Epidermal melanocyte (primary cell): Measurements from ENCODE around the gene MID2.
A peak's percentile ranks its signal among the peaks of the same experiment; 100 is the strongest.
"Not testable (repeated sequence)": the region's sequence is repeated elsewhere in the genome, so short reads cannot be mapped to it uniquely, and the experiment has no call there.

Experiments used
- DNase-seq: peaks from one replicate; pipeline ENCODE4 v3.0.0; 2011; ENCODE audit warnings: low spot score; ENCODE audit not compliant: insufficient read length

MID2 gene

GRCh38 chrX:107825698-107826237, at the start of gene MID2:
TSS of gene MID2 (plus strand) at chrX:107825866. CDS start at chrX:107826427, 561 bp downstream.
- DNase-seq = no peak

- DNase-seq = peak; percentile 56
Observed at GRCh38 chrX:107776649-107777535, 48.8 kb upstream of the MID2 start.

GRCh38 chrX:107777536-107777832, 48.2 kb upstream of the MID2 start, which contains the start of gene NCBP2L:
TSS of gene NCBP2L (plus strand) at chrX:107777733. CDS start at chrX:107794221, 16,488 bp downstream.
- DNase-seq = no peak

GRCh38 chrX:107780525-107780924, 45.1 kb upstream of the MID2 start:
- DNase-seq = no peak

- no peak for DNase-seq
Observed at GRCh38 chrX:107787827-107788226, 37.8 kb upstream of the MID2 start.

- DNase-seq = no peak
Observed at GRCh38 chrX:107804427-107804826, 21.2 kb upstream of the MID2 start.

- DNase-seq = no peak
Observed at GRCh38 chrX:107805179-107805578, 20.5 kb upstream of the MID2 start.

GRCh38 chrX:107810053-107810452, 15.6 kb upstream of the MID2 start:
- DNase-seq = not testable (repeated sequence)

- no peak for DNase-seq
Observed at GRCh38 chrX:107818900-107819521, 6.7 kb upstream of the MID2 start.

GRCh38 chrX:107823042-107823441, 2.6 kb upstream of the MID2 start:
- DNase-seq = no peak

- no peak for DNase-seq
Observed at GRCh38 chrX:107823456-107823855, 2.2 kb upstream of the MID2 start.

GRCh38 chrX:107826238-107827029, 768 bp downstream of the MID2 start:
- DNase-seq = no peak

- DNase-seq = no peak
Observed at GRCh38 chrX:107827030-107827831, 1.6 kb downstream of the MID2 start.

- DNase-seq = no peak
Observed at GRCh38 chrX:107827852-107828251, 2.2 kb downstream of the MID2 start.

- DNase-seq = no peak
Observed at GRCh38 chrX:107829878-107830277, 4.2 kb downstream of the MID2 start.

GRCh38 chrX:107831071-107831730, 5.5 kb downstream of the MID2 start:
- DNase-seq = no peak

- no peak for DNase-seq
Observed at GRCh38 chrX:107834275-107835201, 8.9 kb downstream of the MID2 start.

- no peak for DNase-seq
Observed at GRCh38 chrX:107836958-107837357, 11.3 kb downstream of the MID2 start.

- DNase-seq = no peak
Observed at GRCh38 chrX:107840971-107841370, 15.3 kb downstream of the MID2 start.
